Nephron (organoid): Measurements from ENCODE around the gene CCDC196.

ENCODE experiments used
- H3K27ac Mint-ChIP-seq, 3 experiments: 2 replicates each; pipeline ENCODE4 v1.8.0; 2020; ENCODE audit warnings: mixed read lengths in 3 of 3, mild to moderate bottlenecking in 2 of 3, moderate library complexity in 1 of 3
- H3K27me3 Mint-ChIP-seq: 2 replicates; pipeline ENCODE4 v1.8.0; 2021; ENCODE audit warnings: low read depth, mild to moderate bottlenecking, moderate library complexity, mixed read lengths
- H3K36me3 Mint-ChIP-seq: 2 replicates; pipeline ENCODE4 v1.8.0; 2020; ENCODE audit warnings: low read depth, mixed read lengths
- H3K4me1 Mint-ChIP-seq: 2 replicates; pipeline ENCODE4 v1.8.0; 2020; ENCODE audit warnings: mixed read lengths
- H3K4me3 Mint-ChIP-seq, 3 experiments: 2 replicates each; pipeline ENCODE4 v1.8.0; 2020; ENCODE audit warnings: mild to moderate bottlenecking in 3 of 3, mixed read lengths in 3 of 3, moderate library complexity in 2 of 3
- H3K9me3 Mint-ChIP-seq: 2 replicates; pipeline ENCODE4 v1.8.0; 2020; ENCODE audit warnings: mixed read lengths
- CTCF ChIP-seq, 3 experiments: fragments of 200-600 bp; sonication (generic); IDR thresholded peaks; one replicate each; pipeline ENCODE4 v1.5.0; 2021; ENCODE audit warnings: antibody characterized with exemption in 3 of 3; ENCODE audit not compliant: unreplicated experiment in 3 of 3

The CCDC196 gene

GRCh38 chr14:66472251-66472650, 13.9 kb upstream of the CCDC196 start:
- H3K27me3 Mint-ChIP-seq, result no peaks in the 10 kb centered on the region
- TF ChIP-seq CTCF (IDR thresholded peaks at IDR 0.05; ENCODE audit: unreplicated experiment in 3 of 3), result no peak
- peaks cover 34% of the 10 kb centered on the region for H3K9me3 Mint-ChIP-seq
- peaks cover 15% of the 10 kb centered on the region for H3K36me3 Mint-ChIP-seq
- H3K27ac Mint-ChIP-seq, result no peak overlapping the region
- H3K4me1 Mint-ChIP-seq, result no peaks in the 10 kb centered on the region
- no peak overlapping the region for H3K4me3 Mint-ChIP-seq

DNA sequence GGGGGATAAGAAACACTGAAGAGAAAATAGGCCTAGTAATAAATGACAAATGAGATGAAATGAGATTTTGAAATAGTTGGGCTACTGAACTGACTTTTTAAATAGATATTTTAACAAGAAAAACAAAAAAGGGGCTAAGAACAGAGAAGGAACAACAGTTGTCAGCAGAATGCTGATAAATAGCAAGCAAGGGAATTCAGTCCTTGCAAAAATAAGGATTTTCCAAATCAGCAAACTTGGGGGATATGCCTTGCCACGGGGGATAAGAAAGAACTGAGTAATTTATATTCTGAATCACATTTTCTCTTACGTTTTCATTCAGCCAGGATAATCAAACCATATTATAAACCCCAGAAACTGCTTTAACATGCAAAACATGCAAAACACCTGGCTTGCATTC, 12.9 kb upstream of the CCDC196 start:
- Mint-ChIP-seq H3K4me1 (no peaks in the 10 kb centered on the region), H3K9me3 (peaks cover 29% of the 10 kb centered on the region), H3K27ac (no peak overlapping the region), H3K36me3 (peaks cover 15% of the 10 kb centered on the region), H3K4me3 (no peak overlapping the region), H3K27me3 (no peaks in the 10 kb centered on the region)
- no peak for TF ChIP-seq CTCF (IDR thresholded peaks at IDR 0.05; ENCODE audit: unreplicated experiment in 3 of 3)

DNA sequence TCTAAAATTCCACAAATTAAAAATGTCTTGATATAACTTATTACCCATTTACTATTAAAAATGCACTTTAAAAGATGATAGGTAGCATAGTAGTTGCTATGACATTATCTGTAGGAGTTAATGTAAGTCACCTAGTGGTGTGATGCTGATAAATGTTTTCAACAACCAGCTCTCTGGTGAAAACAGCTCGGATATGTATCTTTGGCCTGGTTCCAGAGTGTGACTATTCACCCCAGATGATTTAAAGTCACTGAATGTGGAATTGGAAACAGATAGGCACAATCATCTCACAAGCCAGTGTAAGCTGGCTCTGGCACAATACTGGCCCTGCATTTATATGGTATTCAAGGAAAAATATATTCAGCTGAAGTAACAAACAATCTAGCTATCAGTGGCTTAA, 9.2 kb upstream of the CCDC196 start:
- Mint-ChIP-seq H3K9me3 (peaks cover 17% of the 10 kb centered on the region), H3K4me3 (no peak overlapping the region), H3K4me1 (no peaks in the 10 kb centered on the region), H3K27me3 (no peaks in the 10 kb centered on the region), H3K27ac (no peak overlapping the region), H3K36me3 (peaks cover 5% of the 10 kb centered on the region)
- no peak for TF ChIP-seq CTCF (IDR thresholded peaks at IDR 0.05; ENCODE audit: unreplicated experiment in 3 of 3)

GRCh38 chr14:66477567-66477966, 8.6 kb upstream of the CCDC196 start:
- Mint-ChIP-seq H3K4me3 (no peak overlapping the region), H3K4me1 (no peaks in the 10 kb centered on the region), H3K27ac (no peak overlapping the region), H3K36me3 (peaks cover 4% of the 10 kb centered on the region), H3K9me3 (peaks cover 11% of the 10 kb centered on the region), H3K27me3 (no peaks in the 10 kb centered on the region)
- no peak for TF ChIP-seq CTCF (IDR thresholded peaks at IDR 0.05; ENCODE audit: unreplicated experiment in 3 of 3)

GRCh38 chr14:66482873-66483272, 3.3 kb upstream of the CCDC196 start:
- Mint-ChIP-seq H3K4me3 (no peak overlapping the region), H3K27ac (no peak overlapping the region)

More at GRCh38 chr14:66482873-66483272, 3.3 kb upstream of the CCDC196 start:
- no peaks in the 10 kb centered on the region for H3K9me3 Mint-ChIP-seq
- H3K27me3 Mint-ChIP-seq, result no peaks in the 10 kb centered on the region
- no peaks in the 10 kb centered on the region for H3K36me3 Mint-ChIP-seq
- peaks cover 11% of the 10 kb centered on the region for H3K4me1 Mint-ChIP-seq
- no peak for TF ChIP-seq CTCF (IDR thresholded peaks at IDR 0.05; ENCODE audit: unreplicated experiment in 3 of 3)
